Pancreas (tissue), 10 donors: ENCODE measurements around the gene SERPINB12. TPM values are rescaled to one million over a fixed set of nuclear protein-coding genes. Genes with fewer than 3 reads are reported as not detected.
A peak's percentile ranks its signal among the peaks of the same experiment; 100 is the strongest.

ENCODE experiments used
- ATAC-seq, 4 donors: fragments of 200-7000 bp; cut with Tn5 transposase; one replicate each; pipeline versions ENCODE4 v1.8.0 to v1.9.1; 2020; ENCODE audit warnings: mild to moderate bottlenecking in 4 of 4, moderate library complexity in 4 of 4
- DNase-seq, 6 donors: peaks; one replicate each; pipeline ENCODE4 v3.0.0-alpha.2; 2020
- FAIRE-seq: peaks from 2 replicates; lab custom pipeline; 2012; peaks lifted over from hg19 to GRCh38; lab: Jason Lieb, UNC
- H3K27ac ChIP-seq, 4 donors: fragments of 200-600 bp; sonication (generic); 1 replicate in 3 of 4; 2 replicates in 1 of 4; pipeline versions ENCODE4 v1.5.0 to v1.8.0; 2020
- H3K27me3 ChIP-seq, 4 donors: fragments of 200-600 bp; one replicate each; pipeline ENCODE4 v1.8.0; 2021
- H3K36me3 ChIP-seq, 3 donors: fragments of 200-600 bp; sonication (generic) in 1 of 3; one replicate each; pipeline versions ENCODE4 v1.5.0 to v1.8.0; 2020 to 2021
- H3K4me1 ChIP-seq, 3 donors: fragments of 200-600 bp; one replicate each; pipeline ENCODE4 v1.8.0; 2021
- H3K4me3 ChIP-seq, 4 donors: fragments of 200-600 bp; sonication (generic) in 2 of 4; one replicate each; pipeline versions ENCODE4 v1.5.0 to v1.8.0; 2020 to 2021
- H3K9me3 ChIP-seq, 4 donors: fragments of 200-600 bp; one replicate each; pipeline ENCODE4 v1.8.0; 2021
- WGBS, 2 donors: extraction: QIAGEN DNeasy Blood & Tissue Kit; methylation state at CpG; one replicate each; pipeline ENCODE4 v1.1.7; 2013; 5-methylcytosine and 5-hydroxymethylcytosine counted together
- intact Hi-C, 3 donors: fragments of 100-400 bp; cut with DNase I; formaldehyde crosslinking; loops; one replicate each; pipeline versions ENCODE4 v1.11.1 to v1.14.2; 2022
- polyA plus RNA-seq, 2 donors: library from polyadenylated mRNA; stranded (reverse); fragments of 200-250 nt; gene quantifications; one replicate each; pipeline ENCODE4 v1.2.3, GENCODE V29; 2013
- total RNA-seq, 6 donors: library from RNA; stranded (reverse); fragmentation: NEBNext Ultra II Directional in 4 of 6; extraction: Animal tissue kit (Norgen Biotek cat#: 25700) in 4 of 6; gene quantifications; one replicate each; pipeline versions ENCODE4 v1.2.1 to v1.2.4, GENCODE V29; 2021 to 2023
- TF ChIP-seq, protein P1 (sequence below), 4 donors: fragments of 200-600 bp; sonication (generic) in 3 of 4; IDR thresholded peaks; one replicate each; pipeline versions ENCODE4 v1.5.0 to v1.8.0; 2021; ENCODE audit warnings: antibody characterized with exemption in 4 of 4
- donor health status: healthy with polysubstance abuse.
- donor health status: DM: no; HTN: no; CAD: no; lungs with moderate emphysema.
- donor health status: DM: no; HTN: no; CAD: no.
- donor health status: control.
- donor health status: control.
- donor health status: Bipolar disorder and iron deficiency.
- donor health status: DM: yes; HTN: yes; CAD: no.
- donor health status: DM: no; HTN: no; CAD: no.
- donor health status: DM: no; HTN: no; CAD: no.
- donor health status: DM: yes; HTN: yes; CAD: no.

The SERPINB12 gene
- total and polyA plus RNA-seq, 8 donors = not detected

DNA sequence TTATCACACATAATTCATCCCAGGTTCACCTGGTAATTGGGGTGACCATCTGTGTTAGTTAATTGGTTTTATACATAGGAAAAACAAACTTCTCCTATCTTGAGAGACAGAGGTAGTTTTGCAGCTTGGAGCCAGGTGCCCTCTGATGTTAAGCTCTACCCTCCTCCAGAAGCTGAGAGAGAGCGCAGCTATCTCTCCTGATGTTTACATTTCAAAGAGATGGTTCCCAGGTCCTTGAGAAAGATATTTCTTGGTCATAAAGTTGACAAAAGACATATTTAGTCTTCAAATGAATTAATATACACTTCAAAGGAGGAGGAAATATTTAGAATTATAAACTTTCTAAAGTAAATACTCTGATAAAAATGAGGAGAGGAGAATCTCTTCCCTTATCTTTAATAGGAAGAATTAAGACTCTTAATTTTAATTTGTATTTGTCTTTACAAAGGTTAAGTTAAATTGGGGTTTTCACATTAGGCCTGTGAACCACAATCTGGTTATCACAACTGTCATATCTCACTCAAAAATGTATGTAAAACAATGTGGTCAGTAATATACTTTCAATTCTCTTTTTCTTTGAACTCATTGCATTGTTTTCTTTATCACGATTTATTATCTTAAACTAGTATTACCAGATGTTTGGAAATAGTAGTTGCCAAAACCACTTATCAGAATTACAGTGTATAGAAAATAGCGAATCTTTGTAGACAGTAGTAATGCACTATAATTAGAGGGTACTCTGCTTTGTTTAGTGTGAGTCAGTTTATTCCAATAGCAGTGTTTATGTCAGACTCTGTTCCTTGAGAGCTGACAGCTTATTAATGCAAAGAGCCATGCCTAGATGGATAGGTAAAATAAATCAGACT, 75.1 kb downstream of the SERPINB12 start:
- H3K4me1 ChIP-seq = no peaks in the 10 kb centered on the region
- no peaks in the 10 kb centered on the region for H3K27me3 ChIP-seq
- 8 to 10% methylated on average over 3 of the region's 3 CpGs for WGBS, 2 donors
- ATAC-seq (no peak), DNase-seq (no peak), FAIRE-seq (peak; percentile 43)
- TF ChIP-seq, protein P1, sequence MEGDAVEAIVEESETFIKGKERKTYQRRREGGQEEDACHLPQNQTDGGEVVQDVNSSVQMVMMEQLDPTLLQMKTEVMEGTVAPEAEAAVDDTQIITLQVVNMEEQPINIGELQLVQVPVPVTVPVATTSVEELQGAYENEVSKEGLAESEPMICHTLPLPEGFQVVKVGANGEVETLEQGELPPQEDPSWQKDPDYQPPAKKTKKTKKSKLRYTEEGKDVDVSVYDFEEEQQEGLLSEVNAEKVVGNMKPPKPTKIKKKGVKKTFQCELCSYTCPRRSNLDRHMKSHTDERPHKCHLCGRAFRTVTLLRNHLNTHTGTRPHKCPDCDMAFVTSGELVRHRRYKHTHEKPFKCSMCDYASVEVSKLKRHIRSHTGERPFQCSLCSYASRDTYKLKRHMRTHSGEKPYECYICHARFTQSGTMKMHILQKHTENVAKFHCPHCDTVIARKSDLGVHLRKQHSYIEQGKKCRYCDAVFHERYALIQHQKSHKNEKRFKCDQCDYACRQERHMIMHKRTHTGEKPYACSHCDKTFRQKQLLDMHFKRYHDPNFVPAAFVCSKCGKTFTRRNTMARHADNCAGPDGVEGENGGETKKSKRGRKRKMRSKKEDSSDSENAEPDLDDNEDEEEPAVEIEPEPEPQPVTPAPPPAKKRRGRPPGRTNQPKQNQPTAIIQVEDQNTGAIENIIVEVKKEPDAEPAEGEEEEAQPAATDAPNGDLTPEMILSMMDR (IDR thresholded peaks at IDR 0.05) = no peak
- intact Hi-C loops = no loop called here
- no peaks in the 10 kb centered on the region for H3K9me3 ChIP-seq
- no peak overlapping the region for H3K4me3 ChIP-seq
- H3K27ac ChIP-seq = no peak overlapping the region
- no peaks in the 10 kb centered on the region for H3K36me3 ChIP-seq

DNA sequence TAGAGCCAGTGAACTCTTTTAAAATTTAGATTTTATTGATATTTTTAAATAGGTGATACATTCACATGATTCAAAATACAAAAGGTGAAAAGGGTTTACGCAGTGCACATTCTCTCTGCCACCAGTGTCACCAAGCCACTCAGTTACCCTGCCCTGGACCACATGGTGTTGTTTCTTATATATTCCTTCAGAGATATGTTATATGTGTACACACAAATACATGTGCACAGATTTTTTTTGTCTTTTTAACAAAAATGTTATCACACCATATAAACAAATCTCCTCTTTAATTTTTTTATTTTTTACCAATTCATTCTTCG, 75.7 kb downstream of the SERPINB12 start:
- Histone ChIP-seq H3K9me3 (no peaks in the 10 kb centered on the region), H3K4me3 (no peak overlapping the region), H3K36me3 (no peaks in the 10 kb centered on the region), H3K27ac (no peak overlapping the region), H3K4me1 (no peaks in the 10 kb centered on the region), H3K27me3 (no peaks in the 10 kb centered on the region)
- 89 to 95% methylated on average over 2 of the region's 2 CpGs for WGBS, 2 donors
- intact Hi-C loops = no loop called here
- ATAC-seq (no peak), DNase-seq (no peak), FAIRE-seq (no peak)
- TF ChIP-seq, protein P1 (IDR thresholded peaks at IDR 0.05) = no peak

Other genes with a start within 250 kb of the SERPINB12 start
- gene BCL2, start 222.6 kb upstream of the SERPINB12 start, total RNA-seq = 1 to 10 TPM; 3.2 to 9.0 (median 4.5) TPM
- gene BCL2, start 222.6 kb upstream of the SERPINB12 start, polyA plus RNA-seq = 1 to 10 TPM; 1.9 to 2.0 TPM
- 10 to 100 TPM; 18.0 to 37.2 (median 23.3) TPM for gene KDSR, start 175.2 kb upstream of the SERPINB12 start, total RNA-seq
- 10 to 100 TPM in 1 of 2 donors, 1 to 10 TPM in 1; 4.8 to 12.4 TPM for gene KDSR, start 175.2 kb upstream of the SERPINB12 start, polyA plus RNA-seq
- gene VPS4B, start 119.9 kb upstream of the SERPINB12 start, total RNA-seq = 10 to 100 TPM; 19.0 to 37.2 (median 28.9) TPM
- gene VPS4B, start 119.9 kb upstream of the SERPINB12 start, polyA plus RNA-seq = 10 to 100 TPM in 1 of 2 donors, 1 to 10 TPM in 1; 4.8 to 12.1 TPM
- gene SERPINB5, start 65.4 kb upstream of the SERPINB12 start, total RNA-seq = under 1 TPM in 1 of 6 donors, not detected in 5; 0.44 TPM
- not detected for gene SERPINB5, start 65.4 kb upstream of the SERPINB12 start, polyA plus RNA-seq
- not detected for gene SERPINB13, start 45.0 kb downstream of the SERPINB12 start, total RNA-seq
- gene SERPINB13, start 45.0 kb downstream of the SERPINB12 start, polyA plus RNA-seq = not detected
- not detected for gene SERPINB4, start 101.9 kb downstream of the SERPINB12 start, total RNA-seq
- not detected for gene SERPINB4, start 101.9 kb downstream of the SERPINB12 start, polyA plus RNA-seq
- not detected for gene SERPINB3, start 119.5 kb downstream of the SERPINB12 start, total RNA-seq
- under 1 TPM in 1 of 2 donors, not detected in 1; 0.07 TPM for gene SERPINB3, start 119.5 kb downstream of the SERPINB12 start, polyA plus RNA-seq
- not detected for gene SERPINB11, start 160.6 kb downstream of the SERPINB12 start, total RNA-seq
- not detected for gene SERPINB11, start 160.6 kb downstream of the SERPINB12 start, polyA plus RNA-seq
- gene SERPINB7, start 233.0 kb downstream of the SERPINB12 start, total RNA-seq = not detected
- not detected for gene SERPINB7, start 233.0 kb downstream of the SERPINB12 start, polyA plus RNA-seq